Measurements from ENCODE around the gene COPB2.
A peak's percentile ranks its signal among the peaks of the same experiment; 100 is the strongest.
"Not testable (repeated sequence)": the region's sequence is repeated elsewhere in the genome, so short reads cannot be mapped to it uniquely, and the experiment has no call there.

COPB2 gene

DNA sequence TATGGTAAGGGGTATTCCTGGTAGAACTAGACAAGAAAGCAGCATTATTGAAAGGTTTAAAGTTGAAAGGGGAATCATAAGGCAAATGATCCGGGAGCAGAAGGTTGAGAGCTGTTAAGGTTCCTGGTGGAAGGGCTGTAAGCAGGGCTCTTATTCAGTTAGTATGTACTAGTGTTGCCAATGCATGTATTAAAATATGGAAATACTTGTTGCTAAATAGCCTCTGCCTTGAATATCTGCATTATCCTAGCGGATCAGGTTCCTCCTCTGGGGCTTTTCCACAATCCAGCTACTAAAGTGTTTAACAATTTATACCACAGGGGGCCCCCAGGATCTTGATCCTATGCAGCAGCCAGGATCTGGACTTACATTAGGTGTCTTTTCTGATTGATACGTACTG, 7.3 kb upstream of the COPB2 start:
- TF ChIP-seq, protein P1, sequence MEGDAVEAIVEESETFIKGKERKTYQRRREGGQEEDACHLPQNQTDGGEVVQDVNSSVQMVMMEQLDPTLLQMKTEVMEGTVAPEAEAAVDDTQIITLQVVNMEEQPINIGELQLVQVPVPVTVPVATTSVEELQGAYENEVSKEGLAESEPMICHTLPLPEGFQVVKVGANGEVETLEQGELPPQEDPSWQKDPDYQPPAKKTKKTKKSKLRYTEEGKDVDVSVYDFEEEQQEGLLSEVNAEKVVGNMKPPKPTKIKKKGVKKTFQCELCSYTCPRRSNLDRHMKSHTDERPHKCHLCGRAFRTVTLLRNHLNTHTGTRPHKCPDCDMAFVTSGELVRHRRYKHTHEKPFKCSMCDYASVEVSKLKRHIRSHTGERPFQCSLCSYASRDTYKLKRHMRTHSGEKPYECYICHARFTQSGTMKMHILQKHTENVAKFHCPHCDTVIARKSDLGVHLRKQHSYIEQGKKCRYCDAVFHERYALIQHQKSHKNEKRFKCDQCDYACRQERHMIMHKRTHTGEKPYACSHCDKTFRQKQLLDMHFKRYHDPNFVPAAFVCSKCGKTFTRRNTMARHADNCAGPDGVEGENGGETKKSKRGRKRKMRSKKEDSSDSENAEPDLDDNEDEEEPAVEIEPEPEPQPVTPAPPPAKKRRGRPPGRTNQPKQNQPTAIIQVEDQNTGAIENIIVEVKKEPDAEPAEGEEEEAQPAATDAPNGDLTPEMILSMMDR (conservative IDR thresholded peaks at IDR 0.05), result no peak
- no peak overlapping the region for H3K27ac ChIP-seq

DNA sequence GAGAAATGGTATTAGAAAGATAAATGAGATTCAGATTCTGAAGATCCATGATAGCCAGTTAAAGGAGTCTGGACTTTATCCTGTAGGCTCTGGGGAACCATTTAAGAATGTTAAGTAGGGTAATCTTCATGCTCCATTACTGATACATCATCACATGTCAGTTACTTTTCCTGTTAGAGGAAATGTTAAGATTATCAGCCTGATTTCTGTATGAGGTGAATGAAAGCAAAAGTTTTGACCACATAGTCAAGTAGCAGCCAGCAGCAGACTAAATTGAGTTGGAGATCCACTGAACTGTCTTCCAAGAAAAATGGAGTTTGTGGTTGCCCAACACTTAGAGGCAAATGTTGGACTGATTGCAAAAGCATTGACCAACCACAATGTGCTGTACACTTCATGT, 4.7 kb upstream of the COPB2 start:
- H3K27ac ChIP-seq, result no peak overlapping the region
- TF ChIP-seq, protein P1 (conservative IDR thresholded peaks at IDR 0.05), result no peak

DNA sequence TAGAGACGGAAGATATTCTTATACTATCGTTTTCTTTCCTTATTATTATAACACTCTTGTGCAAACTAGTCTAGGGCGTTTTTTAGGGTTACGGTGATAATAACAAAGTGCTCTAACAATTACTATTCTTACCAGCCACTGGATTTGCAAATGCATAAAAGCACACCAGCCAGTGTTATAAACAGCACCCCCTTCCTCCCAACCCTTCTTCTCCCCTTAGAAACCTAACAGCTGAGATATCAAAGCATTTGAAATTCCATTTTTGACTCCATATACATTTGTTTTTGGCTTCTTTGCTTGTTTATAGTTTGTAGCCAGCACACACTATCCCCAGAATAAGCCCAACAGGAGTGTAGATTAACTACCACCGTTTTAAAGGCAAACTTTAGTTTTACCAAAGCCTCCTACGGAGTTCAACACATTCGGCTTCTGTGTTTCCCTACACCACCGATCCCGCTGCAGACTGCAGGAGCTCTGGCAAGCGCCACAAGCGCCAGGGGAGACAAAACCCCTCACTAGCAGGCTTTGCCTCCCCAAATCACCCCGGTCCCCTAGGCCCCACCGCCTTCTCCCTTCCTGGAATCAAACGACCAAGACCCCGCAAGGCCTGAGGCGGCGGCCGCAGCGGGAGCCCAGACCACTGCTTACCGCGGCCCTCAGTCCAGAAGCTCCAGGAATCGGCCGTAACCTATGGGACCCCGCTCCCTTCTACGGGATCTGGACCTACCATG, 461 bp downstream of the COPB2 start:
- H3K27ac ChIP-seq, result peak overlapping the region; percentile 92
- TF ChIP-seq, protein P1 (conservative IDR thresholded peaks at IDR 0.05), result no peak

DNA sequence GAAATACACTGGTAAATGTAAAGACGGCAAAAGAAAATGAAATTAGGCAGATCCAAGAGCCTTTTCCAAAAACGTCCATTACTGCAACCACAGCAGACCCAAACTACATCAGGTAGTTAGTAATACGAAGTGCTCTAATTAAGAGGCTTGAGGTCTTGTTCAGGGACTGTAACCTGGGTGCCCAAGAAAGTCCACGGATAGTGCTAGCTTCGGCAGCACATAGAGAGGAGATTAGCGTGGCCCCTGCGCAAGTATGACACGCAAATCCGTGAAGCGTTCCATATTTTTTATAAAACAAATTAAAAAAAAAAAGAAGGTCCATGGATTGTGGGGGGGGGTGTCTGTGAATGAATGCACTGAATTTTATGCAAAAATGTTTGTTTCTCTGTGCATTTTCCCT, 1.4 kb downstream of the COPB2 start:
- peak overlapping the region; percentile 92; the same call in 1 of the 2 replicates for H3K27ac ChIP-seq
- TF ChIP-seq, protein P1 (conservative IDR thresholded peaks at IDR 0.05), result no peak

DNA sequence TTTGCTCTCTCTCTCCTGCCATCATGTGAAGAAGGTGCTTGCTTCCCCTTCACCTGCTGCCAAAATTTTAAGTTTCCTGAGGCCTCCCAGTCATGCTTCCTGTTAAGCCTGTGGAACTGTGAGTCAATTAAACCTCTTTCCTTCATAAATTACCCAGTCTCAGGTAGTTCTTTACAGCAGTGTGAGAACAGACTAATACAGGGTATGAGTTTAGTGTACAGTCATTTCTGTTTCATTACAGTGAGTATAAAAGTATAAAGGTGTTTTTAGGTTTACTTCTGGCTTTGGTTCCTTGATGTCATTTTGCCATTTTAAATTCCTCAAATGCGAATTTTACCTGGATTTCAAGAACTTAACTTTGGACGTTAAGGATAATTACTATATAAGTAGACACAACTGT, 7.2 kb downstream of the COPB2 start:
- not testable (repeated sequence) for H3K27ac ChIP-seq

DNA sequence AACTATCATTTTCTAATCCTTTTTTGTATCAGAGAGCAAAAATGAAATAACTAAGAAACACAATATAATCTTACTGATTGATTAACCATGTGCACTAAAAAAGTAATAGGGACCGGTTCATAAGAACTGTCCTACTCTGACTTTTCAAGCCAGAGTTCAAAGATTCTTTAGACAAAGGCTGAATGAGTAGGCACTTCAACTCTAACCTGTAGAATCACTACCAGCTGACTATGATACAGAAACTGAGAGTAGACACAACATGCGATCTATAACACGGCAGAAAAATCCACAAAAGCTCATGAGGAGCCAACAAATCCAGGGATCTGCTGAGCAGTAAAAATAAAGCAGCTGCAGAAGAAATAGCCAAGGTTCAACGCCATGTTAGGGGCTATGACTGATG, 8.9 kb downstream of the COPB2 start:
- TF ChIP-seq, protein P1 (conservative IDR thresholded peaks at IDR 0.05), result no peak
- no peak overlapping the region for H3K27ac ChIP-seq

DNA sequence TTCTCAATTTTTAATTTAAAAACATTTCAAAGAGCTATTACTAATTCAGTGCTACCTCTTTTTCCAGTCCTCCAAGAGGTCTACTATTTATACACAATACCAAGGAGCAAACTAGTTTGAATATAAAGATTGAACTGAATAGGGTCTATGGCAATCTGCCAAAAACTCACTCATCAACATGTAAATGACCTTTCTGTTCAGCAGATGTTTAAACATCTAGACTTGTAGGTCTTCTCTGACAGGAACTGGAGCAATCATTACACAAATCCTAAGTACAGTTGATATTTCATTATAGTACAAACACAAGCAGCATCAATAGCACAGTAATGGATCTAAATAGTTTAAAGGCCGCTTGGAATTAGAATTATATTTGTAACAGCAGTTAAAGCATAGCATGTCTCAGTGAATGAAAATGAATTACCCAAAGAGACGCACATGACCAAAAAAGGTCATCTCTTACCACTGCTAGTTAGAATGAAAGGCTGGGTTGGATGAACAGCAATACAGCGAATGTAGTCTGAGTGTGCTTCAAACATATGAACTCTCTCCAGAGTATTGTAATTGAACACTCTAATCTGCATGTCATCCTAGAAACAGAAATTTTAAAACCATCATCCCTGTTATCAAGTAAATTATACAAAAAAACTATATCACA, 10.7 kb downstream of the COPB2 start:
- no peak overlapping the region for H3K27ac ChIP-seq
- TF ChIP-seq, protein P1 (conservative IDR thresholded peaks at IDR 0.05), result no peak

DNA sequence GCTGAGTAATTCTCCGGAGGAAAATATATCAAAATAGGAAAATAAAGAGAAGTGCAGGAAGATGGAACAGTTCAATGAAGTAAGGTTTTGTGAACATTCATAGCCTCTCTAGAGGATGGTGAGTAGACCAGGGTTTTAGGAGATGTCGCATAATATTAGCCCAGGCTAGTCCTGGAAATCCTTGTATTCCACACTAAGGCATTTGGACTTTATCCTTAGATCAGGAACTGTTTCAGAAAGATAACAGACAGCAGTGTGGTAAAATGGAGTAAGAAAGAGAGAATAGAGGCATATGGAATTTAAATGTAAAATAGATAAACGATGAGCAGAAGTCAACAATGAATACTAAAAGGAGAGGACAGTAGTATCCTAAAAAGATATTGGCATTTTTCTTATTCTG, 12.1 kb downstream of the COPB2 start:
- TF ChIP-seq, protein P1 (conservative IDR thresholded peaks at IDR 0.05), result no peak
- no peak overlapping the region for H3K27ac ChIP-seq
